Keratinocyte (primary cell): ENCODE data around the gene CDKL5.

Experiments used
- EZH2 ChIP-seq: IDR thresholded peaks from one replicate; pipeline ENCODE4 v1.6.1; 2012; ENCODE audit warnings: inconsistent platforms, mild to moderate bottlenecking, low read length, moderate library complexity
- TF ChIP-seq, protein P1 (sequence below), 3 experiments: IDR thresholded peaks in 1 of 3; conservative IDR thresholded peaks in 1 of 3; optimal IDR thresholded peaks in 1 of 3; 2 replicates in 2 of 3; 3 replicates in 1 of 3; pipeline versions ENCODE3 to v1.5.1; 2011; ENCODE audit warnings: low read length in 3 of 3, mild to moderate bottlenecking in 3 of 3, moderate library complexity in 2 of 3, control low read depth in 1 of 3, inconsistent platforms in 1 of 3; ENCODE audit not compliant: insufficient read depth in 2 of 3; ENCODE audit errors: extremely low read depth in 1 of 3

DNA sequence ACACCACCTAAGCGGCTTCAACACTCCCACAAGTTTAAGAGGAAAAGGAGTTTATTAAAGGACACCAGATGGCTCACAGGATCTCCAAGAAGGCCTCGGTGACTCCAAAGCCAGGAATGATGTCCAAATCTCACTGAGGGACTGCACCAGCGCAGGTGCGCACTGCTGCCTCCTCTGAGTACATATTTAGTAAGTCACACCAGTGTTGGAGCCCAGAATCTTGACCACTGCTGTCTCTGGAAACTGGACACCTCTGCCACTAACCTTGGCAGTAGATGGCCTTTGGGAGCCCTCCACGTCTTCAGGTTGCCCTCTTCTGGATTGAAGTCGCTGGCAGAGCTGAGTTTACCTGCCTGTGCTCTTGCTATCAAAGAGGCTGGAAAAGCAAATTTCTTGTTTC is 256.6 kb downstream of the CDKL5 start:
- TF ChIP-seq, protein P1, sequence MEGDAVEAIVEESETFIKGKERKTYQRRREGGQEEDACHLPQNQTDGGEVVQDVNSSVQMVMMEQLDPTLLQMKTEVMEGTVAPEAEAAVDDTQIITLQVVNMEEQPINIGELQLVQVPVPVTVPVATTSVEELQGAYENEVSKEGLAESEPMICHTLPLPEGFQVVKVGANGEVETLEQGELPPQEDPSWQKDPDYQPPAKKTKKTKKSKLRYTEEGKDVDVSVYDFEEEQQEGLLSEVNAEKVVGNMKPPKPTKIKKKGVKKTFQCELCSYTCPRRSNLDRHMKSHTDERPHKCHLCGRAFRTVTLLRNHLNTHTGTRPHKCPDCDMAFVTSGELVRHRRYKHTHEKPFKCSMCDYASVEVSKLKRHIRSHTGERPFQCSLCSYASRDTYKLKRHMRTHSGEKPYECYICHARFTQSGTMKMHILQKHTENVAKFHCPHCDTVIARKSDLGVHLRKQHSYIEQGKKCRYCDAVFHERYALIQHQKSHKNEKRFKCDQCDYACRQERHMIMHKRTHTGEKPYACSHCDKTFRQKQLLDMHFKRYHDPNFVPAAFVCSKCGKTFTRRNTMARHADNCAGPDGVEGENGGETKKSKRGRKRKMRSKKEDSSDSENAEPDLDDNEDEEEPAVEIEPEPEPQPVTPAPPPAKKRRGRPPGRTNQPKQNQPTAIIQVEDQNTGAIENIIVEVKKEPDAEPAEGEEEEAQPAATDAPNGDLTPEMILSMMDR (optimal IDR thresholded peaks at IDR 0.05 in 1 of 3, IDR thresholded peaks at IDR 0.05 in 1 of 3, conservative IDR thresholded peaks at IDR 0.05 in 1 of 3; ENCODE audit: extremely low read depth in 1 of 3, insufficient read depth in 2 of 3, low read length in 3 of 3): no peak
- no peak for TF ChIP-seq EZH2
